ENCODE data around the gene CCDC188. TPM values are rescaled to one million over a fixed set of nuclear protein-coding genes. Genes with fewer than 3 reads are reported as not detected.

The CCDC188 gene
- total and polyA plus RNA-seq, 2 of the 4 experiments (the other 2 are of a cell fraction) = 0.10 TPM; not detected in 1

- peaks cover 8% of the 10 kb centered on the region for H3K4me1 ChIP-seq (ENCODE audit: control insufficient read depth, insufficient read depth, low read length)
- no peaks in the 10 kb centered on the region for H3K9me3 ChIP-seq (ENCODE audit: control insufficient read depth, insufficient read depth, low read length)
- ChIA-PET CTCF (no interaction called here), POLR2A (ENCODE audit: unreplicated experiment) (no interaction called here)
- H2BK120ac ChIP-seq (ENCODE audit: low read depth, low read length) = no peak overlapping the region
- DNase-seq = no peak
- intact Hi-C loops (cut with micrococcal nuclease) (no loop called here), dilution Hi-C loops (cut with HindIII; ENCODE audit: low sequenced_read_pairs, unreplicated experiment) (no loop called here), in situ Hi-C loops (cut with MboI; ENCODE audit: low sequenced_read_pairs) (loop anchor here (10.0 kb wide), 1 partner anchor 305 kb away; no protein-coding TSS in a partner anchor)
- H4K20me1 ChIP-seq (ENCODE audit: insufficient read depth, low read length) = peaks cover 9% of the 10 kb centered on the region; the same call in 1 of the 2 replicates
- no TSS peak for BruUV-seq (replicated peaks)
- no peak overlapping the region for H2BK20ac ChIP-seq (ENCODE audit: low read depth, low read length)
- H3K4ac ChIP-seq (ENCODE audit: low read depth, low read length) = no peak overlapping the region
- H2BK5ac ChIP-seq (ENCODE audit: low read depth, low read length, poor library complexity, severe bottlenecking) = no peak overlapping the region
- no peaks in the 10 kb centered on the region for H3K27me3 ChIP-seq (ENCODE audit: control insufficient read depth, insufficient read depth, low read length)
- H4K8ac ChIP-seq (ENCODE audit: low read depth in 2 of 2, low read length in 2 of 2) = no peak overlapping the region
- H4K91ac ChIP-seq (ENCODE audit: insufficient read depth, low read depth, low read length) = no peak overlapping the region
- H2AFZ ChIP-seq (replicated peaks; ENCODE audit: low read length, poor library complexity) = no peak overlapping the region
- H3K27ac ChIP-seq (ENCODE audit: insufficient read depth, low read length) = no peak overlapping the region
- no peak overlapping the region for H2BK15ac ChIP-seq (ENCODE audit: low read depth, low read length)
- no peak overlapping the region for H3K56ac ChIP-seq (ENCODE audit: extremely low read depth, insufficient read depth, low read length)
- WGBS, 2 experiments (ENCODE audit: extremely low coverage in 2 of 2, insufficient read length in 1 of 2) = no CpG with 5 or more reads among the region's 32 CpGs
- H3K9ac ChIP-seq (ENCODE audit: low read depth, low read length) = no peak overlapping the region
- peaks cover 6% of the 10 kb centered on the region; the same call in 1 of the 2 replicates for H3K36me3 ChIP-seq (ENCODE audit: control insufficient read depth, insufficient read depth, low read length)
- peaks cover 0 to 7% of the 10 kb centered on the region in 2 experiments; a peak in 1 of 4 replicates for H3K79me1 ChIP-seq (ENCODE audit: low read depth in 1 of 2, low read length in 2 of 2)
- H2AK9ac ChIP-seq (replicated peaks; ENCODE audit: low read depth, low read length, poor library complexity) = no peak overlapping the region
- H3K9me1 ChIP-seq (ENCODE audit: insufficient read depth, low read length) = no peaks in the 10 kb centered on the region
- no peak overlapping the region for H3K4me3 ChIP-seq (ENCODE audit: insufficient read depth, low read depth, low read length)
- ATAC-seq (ENCODE audit: low read depth) = no peak
- no peak overlapping the region for H3K14ac ChIP-seq (replicated peaks; ENCODE audit: low read depth, low read length)
- H3K18ac ChIP-seq (ENCODE audit: low read depth, low read length) = no peak overlapping the region
- no peak overlapping the region for H4K5ac ChIP-seq (ENCODE audit: low read depth, low read length)
- no peak overlapping the region for H3K23ac ChIP-seq (ENCODE audit: low read depth, low read length)
- H3K4me2 ChIP-seq (ENCODE audit: low read depth, low read length) = no peak overlapping the region
- H2AK5ac ChIP-seq (ENCODE audit: low read depth, low read length) = no peak overlapping the region
- TF ChIP-seq CEBPB (IDR thresholded peaks at IDR 0.05; ENCODE audit: low read depth, low read length) (no peak), CHD1 (IDR thresholded peaks at IDR 0.05; ENCODE audit: low read depth, low read length) (no peak), MAFK (IDR thresholded peaks at IDR 0.05; ENCODE audit: low read depth, low read length) (no peak), SMC3 (IDR thresholded peaks at IDR 0.05; ENCODE audit: low read depth, low read length) (no peak), USF2 (IDR thresholded peaks at IDR 0.05; ENCODE audit: low read depth, low read length) (no peak), CTCF (conservative IDR thresholded peaks at IDR 0.05; ENCODE audit: low read depth, low read length) (no peak), BHLHE40 (IDR thresholded peaks at IDR 0.05; ENCODE audit: low read depth, low read length) (no peak), NFE2L2 (IDR thresholded peaks at IDR 0.05; ENCODE audit: low read depth, low read length) (no peak), RAD21 (IDR thresholded peaks at IDR 0.05; ENCODE audit: low read length) (no peak), MAZ (IDR thresholded peaks at IDR 0.05; ENCODE audit: borderline replicate concordance, low read depth, low read length) (no peak), POLR2A (IDR thresholded peaks at IDR 0.05; ENCODE audit: low read depth, low read length) (no peak), RCOR1 (IDR thresholded peaks at IDR 0.05; ENCODE audit: insufficient replicate concordance, low read length) (no peak), MXI1 (IDR thresholded peaks at IDR 0.05; ENCODE audit: borderline replicate concordance, low read depth, low read length) (no peak)
- TF ChIP-seq, protein P1, sequence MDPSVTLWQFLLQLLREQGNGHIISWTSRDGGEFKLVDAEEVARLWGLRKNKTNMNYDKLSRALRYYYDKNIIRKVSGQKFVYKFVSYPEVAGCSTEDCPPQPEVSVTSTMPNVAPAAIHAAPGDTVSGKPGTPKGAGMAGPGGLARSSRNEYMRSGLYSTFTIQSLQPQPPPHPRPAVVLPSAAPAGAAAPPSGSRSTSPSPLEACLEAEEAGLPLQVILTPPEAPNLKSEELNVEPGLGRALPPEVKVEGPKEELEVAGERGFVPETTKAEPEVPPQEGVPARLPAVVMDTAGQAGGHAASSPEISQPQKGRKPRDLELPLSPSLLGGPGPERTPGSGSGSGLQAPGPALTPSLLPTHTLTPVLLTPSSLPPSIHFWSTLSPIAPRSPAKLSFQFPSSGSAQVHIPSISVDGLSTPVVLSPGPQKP (IDR thresholded peaks at IDR 0.05; ENCODE audit: borderline replicate concordance, low read depth, low read length) = no peak
These were observed 1.3 kb downstream of the CCDC188 start for GRCh38 chr22:20149257-20150250.
